ENCODE results near the gene FCHO2.
"Not testable (repeated sequence)": the region's sequence is repeated elsewhere in the genome, so short reads cannot be mapped to it uniquely, and the experiment has no call there.

Gene FCHO2

DNA sequence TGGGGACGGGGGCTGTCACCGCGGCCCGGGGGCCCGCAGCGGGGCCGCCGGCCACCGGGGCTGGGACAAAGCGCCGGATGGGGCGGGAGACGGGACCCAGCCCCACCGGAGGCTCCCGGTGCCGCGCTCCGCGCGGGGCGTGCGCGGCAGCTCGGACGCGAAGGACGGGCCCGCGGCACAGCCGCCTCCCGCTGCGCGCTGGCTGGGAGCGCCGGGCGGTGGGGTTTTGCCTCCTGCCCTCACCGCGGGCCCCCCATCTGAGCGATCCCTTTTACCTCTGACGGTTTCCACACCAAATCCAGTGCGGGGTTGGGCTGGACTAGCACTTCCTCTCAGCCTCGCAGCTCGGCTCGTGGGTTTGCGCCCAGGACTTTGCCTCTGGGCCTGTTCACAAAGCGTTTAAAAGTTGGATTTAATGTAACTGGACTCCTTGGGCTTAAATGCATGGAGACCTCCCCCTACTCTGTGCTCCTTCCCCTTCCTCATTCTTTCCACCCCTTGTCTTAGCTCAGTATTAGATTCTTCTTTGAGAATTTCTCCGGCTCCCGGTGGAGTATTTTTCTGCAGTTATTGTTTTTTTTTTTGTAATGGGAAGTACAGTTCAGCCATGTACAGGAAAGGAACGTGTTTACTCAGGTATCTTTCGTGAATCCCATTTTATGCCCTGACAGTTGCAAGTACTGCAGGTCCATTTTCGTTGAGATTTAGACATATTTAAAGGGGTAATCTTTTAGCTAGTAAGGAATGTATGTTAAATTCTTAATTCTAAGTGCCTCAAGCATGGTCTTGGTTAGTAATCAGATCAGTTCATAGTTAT lies 691 bp downstream of the FCHO2 start:
- peak in 1 of 2 donors; percentile 14 for DNase-seq (ENCODE audit: low read depth in 2 of 2)

DNA sequence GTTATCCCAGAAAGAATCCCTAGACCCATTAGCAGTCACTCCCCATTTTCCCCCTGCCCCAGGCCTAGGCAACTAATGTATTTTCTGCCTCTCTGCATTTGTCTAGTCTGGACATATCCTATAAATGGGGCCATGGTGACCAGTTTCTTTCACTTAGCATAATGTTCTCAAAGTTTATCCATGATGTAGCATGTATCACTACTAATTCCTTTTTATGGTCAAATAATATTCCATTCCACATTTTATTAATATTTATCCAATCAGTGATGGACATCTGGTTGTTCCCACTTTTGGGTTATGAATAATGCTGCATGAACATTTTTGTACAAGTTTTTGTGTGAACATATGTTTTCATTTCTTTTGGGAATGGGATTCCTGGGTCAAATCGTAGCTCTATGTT lies 1.5 kb downstream of the FCHO2 start:
- no peak for DNase-seq (ENCODE audit: low read depth in 2 of 2)

DNA sequence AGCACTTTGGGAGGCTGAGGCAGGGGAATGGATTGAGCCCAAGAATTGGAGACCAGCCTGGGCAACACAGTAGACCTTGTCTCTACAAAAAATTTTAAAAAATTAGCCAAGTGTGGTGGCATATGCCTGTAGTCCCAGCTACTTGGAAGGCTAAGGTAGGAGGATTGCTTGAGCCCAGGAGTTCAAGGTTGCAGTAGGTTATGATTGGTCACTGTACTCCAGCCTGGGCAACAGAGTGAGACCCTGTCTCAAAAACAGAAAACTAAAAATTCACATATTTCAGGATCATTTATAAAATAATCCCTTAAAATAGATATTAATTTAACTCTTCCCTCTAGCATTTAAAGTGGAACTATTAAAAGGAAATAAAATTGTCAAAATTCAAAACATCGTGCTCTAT lies 3.4 kb downstream of the FCHO2 start:
- no peak for DNase-seq (ENCODE audit: low read depth in 2 of 2)

DNA sequence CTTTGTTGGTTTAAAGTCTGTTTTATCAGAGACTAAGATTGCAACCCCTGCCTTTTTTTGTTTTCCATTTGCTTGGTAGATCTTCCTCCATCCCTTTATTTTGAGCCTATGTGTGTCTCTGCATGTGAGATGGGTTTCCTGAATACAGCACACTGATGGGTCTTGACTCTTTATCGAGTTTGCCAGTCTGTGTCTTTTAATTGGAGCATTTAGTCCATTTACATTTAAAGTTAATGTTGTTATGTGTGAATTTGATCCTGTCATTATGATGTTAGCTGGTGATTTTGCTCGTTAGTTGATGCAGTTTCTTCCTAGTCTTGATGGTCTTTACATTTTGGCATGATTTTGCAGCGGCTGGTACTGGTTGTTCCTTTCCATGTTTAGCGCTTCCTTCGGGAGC lies 18.6 kb downstream of the FCHO2 start:
- DNase-seq (ENCODE audit: low read depth in 2 of 2) = not testable (repeated sequence)

DNA sequence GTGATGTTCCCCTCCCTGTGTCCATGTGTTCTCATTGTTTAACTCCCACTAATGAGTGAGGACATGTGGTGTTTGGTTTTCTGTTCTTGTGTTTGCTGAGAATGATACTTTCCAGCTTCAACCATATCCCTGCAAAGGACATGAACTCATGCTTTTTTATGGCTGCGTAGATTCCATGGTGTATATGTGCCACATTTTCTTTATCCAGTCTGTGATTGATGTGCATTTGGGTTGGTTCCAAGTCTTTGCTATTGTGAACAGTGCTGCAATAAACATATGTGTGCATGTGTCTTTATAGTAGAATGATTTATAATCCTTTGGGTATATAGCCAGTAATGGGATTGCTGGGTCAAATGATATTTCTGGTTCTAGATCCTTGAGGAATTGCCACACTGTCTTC lies 21.0 kb downstream of the FCHO2 start:
- DNase-seq (ENCODE audit: low read depth in 2 of 2) = not testable (repeated sequence)

DNA sequence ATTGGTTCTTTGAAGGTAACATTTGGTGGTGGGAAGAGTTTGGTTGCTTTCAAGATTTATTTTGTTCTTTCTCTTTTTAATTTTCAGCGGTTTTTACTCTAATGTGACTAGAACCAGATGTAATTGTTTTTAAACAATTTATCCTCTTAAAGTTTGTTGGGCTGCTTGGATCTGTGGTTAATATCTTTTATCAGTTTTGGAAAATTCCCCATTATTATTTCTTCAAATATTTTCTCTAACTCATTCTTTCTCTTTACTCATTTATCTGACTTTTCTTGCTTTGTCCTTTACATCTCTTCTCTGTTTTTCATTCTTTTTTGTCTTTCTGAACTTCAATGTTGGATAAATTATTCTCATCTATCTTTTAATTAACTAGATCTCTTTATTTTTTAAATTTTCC lies 29.9 kb downstream of the FCHO2 start:
- DNase-seq (ENCODE audit: low read depth in 2 of 2) = no peak

DNA sequence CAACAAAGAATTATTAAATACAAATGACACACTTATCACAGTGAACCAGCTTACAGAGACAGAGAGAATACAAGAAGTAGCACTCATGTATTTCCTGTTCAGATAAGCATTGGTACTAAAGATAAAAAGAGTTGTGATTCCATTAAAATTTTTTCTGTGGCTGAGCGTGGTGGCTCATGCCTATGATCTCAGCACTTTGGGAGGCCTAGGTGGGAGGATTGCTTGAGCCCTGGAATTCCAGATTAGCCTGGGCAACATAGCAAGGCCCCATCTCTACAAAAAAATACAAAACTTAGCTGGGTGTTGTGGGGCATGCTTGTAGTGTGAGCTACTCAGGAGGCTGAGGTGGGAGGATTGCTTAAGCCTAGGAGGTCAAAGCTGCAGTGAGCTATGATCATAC lies 32.9 kb downstream of the FCHO2 start:
- no peak for DNase-seq (ENCODE audit: low read depth in 2 of 2)

DNA sequence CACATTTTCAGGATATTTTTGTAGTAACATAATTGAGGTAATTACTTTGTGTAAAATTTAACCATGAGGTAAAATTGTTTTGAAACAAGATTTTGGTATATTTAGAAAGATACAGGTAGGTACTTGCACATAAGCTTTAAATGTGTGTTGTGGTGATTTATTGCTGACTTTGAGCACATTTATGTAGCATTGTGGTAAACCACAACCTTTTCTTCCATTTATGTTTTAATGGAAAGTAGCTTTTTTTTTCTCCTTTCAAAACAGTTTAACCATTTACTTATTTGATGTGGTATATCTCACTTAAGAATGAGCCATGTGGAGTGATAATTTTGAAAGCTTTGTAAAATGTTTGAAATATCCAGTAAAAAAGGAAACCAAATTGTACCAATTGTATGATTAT lies 35.6 kb downstream of the FCHO2 start:
- no peak for DNase-seq (ENCODE audit: low read depth in 2 of 2)

DNA sequence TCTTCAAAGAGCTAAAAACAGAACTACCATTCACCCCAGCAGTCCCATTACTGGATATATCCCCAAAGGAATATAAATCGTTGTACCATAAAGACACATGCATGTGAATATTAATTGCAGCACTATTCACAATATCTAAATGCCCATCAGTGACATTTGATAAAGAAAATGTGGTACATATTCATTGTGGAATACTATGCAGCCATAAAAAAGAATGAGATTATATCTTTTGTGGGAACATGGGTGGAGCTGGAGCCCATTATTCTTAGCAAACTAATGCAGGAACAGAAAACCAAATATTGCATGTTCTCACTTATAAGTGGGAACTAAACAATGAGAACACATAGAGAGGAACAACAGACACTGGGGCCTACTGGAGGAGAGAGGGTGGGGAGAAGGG lies 38.7 kb downstream of the FCHO2 start:
- no peak for DNase-seq (ENCODE audit: low read depth in 2 of 2)

DNA sequence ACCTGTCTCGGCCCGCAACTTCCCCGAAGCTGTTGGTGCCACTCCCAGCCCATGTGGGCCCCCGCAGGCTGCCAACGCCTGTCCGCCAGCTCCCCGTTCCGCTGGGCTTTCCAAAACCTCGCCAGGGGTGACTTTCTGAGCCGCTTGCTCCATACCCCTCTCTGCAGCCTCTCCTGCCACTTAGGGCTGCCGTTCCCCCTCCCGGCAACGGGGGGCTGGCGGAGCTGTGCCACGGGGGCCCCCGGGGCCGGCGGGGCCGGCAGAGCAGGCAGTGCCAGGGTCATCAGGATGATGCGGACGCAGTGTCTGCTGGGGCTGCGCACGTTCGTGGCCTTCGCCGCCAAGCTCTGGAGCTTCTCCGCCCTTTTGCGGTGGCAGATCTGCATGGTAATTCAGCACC lies 40.8 kb downstream of the FCHO2 start:
- no peak for DNase-seq (ENCODE audit: low read depth in 2 of 2)

DNA sequence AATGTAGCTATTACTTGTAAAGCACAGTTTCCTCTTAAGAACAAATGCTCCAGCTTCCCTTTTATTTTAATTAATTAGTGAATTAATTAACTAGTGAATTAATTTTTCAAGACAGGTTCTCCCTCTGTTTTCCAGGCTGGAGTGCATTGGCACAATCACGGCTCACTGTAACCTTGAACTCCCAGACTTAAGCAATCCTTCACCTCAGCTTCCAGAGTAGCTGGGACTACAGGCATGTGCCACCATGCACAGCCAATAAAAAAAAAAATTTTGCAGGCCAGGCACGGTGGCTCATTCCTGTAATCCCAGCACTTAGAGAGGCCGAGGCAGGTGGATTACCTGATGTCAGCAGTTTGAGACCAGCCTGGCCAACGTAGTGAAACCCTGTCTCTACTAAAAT lies 44.1 kb downstream of the FCHO2 start:
- DNase-seq (ENCODE audit: low read depth in 2 of 2) = no peak

DNA sequence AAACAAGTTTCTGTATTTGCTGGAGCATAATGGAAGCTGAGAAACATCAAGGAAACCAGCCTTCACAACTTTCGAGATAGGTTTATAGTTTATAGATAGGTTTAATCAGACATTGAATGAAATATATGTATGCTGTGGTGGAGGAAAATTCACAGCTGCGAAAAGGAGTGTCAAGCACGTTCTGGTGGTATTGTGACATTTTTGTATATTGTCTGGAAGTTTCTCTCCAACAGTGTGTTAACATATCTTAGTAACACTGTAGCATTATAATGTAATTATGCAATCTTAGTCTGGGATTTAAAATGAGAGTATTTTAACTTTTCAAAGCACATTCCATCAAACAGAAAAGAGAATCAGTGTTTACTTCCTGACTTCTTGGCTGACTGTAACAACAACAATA lies 50.0 kb downstream of the FCHO2 start:
- DNase-seq (ENCODE audit: low read depth in 2 of 2) = no peak

DNA sequence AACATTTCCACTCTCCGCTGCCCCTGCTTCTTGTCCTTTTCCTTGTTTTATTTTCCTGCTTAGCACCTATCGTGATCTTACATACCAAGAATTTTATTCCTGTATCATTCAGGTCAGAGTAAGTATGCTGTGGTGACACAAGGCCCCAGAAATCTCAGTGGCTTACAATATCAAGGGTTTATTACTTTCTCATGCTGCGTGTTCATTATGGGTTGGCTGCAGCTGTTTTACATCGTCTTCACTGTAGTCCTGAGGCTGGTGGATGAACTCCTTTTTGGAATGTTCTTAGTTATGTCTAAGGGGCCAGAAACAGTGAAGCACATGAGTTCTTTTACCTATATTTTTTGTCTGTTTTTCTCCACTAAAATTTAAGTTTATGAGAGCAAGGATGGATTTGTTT lies 51.2 kb downstream of the FCHO2 start:
- no peak for DNase-seq (ENCODE audit: low read depth in 2 of 2)

DNA sequence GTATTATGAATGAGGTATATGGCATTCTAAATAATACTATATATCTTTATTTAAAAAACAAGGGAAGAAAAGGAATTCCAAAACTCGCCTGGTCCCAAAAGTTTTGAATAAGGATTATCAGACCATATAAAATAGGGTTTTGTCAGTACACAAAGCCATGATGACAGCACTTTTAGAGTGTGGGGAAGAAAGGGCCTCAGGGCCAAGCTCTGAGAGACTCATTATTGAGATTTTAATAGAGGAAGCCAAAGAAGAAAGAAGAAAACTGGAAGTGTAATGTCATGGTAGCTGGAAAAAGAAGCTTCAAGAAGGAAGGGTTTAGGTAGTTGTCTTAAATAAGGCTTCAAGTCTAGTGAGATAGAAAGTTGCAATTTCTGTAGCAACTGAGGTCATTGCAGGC lies 53.0 kb downstream of the FCHO2 start:
- DNase-seq (ENCODE audit: low read depth in 2 of 2) = no peak

DNA sequence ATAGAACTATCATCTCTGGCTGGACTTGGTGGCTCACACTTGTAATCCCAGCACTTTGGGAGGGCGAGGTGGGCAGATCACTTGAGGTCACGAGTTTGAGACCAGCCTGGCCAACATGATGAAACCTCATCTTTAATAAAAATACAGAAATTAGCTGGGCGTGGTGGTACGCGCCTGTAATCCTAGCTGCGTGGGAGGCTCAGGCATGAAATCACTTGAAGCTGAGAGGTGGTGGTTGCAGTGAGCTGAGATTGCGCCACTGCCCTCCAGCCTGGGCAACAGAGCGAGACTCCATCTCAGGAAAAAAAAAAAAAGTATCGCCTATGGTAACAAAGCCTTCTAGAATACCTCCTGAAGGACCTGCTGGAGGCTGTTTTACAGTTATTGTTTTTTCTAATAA lies 55.8 kb downstream of the FCHO2 start:
- DNase-seq (ENCODE audit: low read depth in 2 of 2) = not testable (repeated sequence)

DNA sequence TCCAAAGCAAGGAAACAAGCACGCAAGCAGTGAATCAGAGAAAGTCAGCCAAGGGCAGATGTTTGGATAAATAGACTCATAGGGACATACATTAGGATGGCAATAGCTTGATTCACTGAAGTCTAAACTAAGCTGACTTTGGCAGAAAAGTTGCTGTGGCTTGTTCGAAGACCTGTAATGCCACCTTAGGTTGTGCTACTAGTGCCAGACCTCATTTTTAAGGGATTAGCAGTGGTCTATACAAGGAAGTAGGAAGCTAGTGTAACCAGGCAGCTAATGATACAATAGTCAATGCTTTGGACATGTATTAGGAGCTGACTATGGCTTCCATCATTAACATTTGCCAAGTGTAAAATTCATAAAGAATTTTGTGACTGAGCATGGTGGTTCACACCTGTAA lies 63.1 kb downstream of the FCHO2 start:
- no peak for DNase-seq (ENCODE audit: low read depth in 2 of 2)

DNA sequence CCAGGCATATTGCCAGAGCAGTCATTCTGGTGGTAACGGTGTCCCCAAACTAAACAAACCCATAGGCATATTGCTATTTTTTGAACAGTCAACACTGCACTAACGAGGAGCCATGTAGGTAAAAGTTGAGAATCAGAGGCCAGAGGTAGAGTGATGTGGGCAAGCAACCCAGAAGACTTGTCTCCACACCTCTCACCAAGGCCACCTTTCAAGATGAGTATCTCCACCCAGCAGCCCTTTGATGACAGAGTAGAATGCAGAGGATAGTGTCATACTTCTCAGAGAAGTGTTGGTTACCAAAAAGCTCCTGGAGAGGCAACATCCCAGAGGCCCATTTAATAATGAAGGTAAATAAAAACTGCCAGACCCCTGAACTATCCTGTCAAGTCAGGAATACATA lies 63.9 kb downstream of the FCHO2 start:
- DNase-seq (ENCODE audit: low read depth in 2 of 2) = no peak

DNA sequence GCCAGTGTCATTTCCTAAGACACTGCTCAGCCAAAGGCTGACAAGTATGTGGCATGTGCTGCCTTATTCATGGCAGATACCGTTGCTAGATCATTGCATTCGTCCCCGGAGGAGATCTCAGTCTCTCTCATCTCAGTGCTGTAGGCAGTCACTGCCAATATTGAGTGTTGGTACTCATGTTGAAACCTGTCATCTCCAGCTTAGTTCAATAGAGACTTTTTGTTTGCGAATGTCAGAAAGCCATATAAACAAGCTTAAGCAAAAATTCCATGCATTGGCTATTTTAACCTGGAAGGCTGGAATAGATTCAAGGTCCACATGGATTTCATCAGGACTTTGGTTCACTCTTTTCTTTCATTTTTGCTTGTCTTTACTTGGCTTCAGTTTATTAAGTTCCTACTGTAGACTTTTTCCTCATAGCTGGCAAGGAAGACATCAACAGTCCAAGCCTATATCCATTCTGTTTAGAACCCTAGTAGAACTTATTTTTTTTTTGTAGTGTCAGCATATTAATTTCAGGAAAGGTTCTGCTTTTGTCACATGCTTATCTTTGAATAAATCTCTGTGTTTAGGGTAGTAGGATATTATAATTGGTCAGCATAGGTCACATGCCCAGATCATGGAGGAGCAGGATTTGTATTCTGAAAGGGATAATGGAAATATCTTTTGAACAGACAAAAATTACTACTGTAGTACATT lies 66.8 kb downstream of the FCHO2 start:
- no peak for DNase-seq (ENCODE audit: low read depth in 2 of 2)

DNA sequence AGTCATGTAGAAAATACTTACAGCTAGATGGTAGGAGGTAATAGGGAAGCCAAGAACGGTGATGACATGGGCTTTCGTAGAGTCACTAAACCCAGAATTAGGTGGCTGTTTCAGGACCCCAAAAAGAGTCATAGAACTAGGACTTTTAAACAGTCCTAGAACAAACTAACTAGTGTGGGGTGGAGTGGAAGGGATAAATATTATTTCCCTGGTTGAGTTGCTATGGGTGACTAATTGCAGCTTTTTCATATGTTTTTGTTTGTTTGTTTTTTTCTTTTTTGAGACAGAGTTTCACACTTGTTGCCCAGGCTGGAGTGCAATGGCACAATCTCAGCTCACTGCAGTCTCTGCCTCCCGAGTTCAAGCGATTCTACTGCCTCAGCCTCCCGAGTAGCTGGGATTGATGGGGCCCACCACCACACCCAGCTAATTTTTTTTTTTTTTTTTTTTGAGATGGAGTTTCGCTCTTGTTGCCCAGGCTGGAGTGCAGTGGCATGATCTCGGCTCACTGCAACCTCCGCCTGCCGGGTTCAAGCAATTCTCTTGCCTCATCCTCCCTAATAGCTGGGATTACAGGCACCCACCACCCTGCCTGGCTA lies 69.2 kb downstream of the FCHO2 start:
- DNase-seq (ENCODE audit: low read depth in 2 of 2) = not testable (repeated sequence)

DNA sequence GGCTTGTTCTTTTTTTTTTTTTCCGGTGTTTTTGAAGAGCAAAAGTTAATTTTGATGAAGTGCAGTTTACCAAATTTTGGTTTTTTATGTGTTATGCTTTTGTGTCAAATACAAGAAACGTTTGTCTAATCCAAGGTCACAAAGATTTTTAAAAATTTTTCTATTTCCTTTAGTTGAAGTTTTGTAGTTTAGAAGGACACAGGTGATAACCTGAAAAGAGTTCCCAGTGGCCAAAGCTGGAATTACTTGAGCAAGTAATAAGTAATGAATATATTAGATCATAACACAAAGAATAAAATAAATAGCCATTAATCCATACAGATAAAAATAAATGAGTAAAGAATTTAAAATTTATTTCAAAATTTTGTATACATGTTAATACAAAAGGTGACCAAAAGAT lies 71.5 kb downstream of the FCHO2 start:
- no peak for DNase-seq (ENCODE audit: low read depth in 2 of 2)

DNA sequence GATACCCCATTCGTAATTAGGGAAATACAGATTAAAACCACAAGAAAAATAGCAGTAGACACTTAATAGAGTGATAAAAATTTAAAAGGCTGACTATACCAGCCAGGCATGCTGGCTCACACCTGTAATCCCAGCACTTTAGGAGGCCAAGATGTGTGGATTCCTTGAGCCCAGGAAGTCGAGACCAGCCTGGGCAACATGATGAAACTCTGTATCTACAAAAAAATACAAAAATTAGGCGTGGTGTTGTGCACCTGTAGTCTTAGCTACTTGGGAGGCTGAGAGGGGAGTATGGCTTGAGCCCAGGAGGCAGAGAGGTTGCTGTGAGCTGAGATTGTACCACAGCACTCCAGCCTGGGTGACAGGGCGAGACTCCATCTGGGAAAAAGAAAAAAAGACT lies 72.0 kb downstream of the FCHO2 start:
- no peak for DNase-seq (ENCODE audit: low read depth in 2 of 2)

DNA sequence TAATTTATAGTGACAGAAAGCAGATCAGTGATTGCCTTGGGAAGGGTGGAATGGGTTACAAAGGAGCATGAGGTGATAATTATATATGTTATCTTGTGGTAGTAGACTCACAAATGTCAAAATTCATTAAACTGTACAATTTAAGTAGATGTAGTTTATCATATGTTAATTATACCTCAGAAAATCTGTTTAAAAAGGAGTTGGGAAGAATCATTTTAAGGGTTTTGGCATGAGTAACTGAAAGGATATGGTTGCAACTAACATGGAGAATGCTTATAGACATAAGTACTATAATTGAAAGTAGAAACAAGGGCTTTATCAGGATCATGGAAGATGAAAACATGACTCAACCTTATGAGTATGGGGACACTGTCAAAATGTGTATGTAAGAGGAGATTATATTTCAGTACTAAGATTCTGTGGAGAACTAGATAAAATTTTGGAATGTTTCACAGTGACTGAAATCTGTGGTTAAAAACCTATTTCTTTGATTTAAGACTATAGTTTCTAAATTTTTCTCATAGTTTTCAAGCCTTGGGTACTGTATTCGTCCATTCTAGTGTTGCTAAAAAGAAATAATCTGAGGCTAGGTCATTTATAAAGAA lies 73.3 kb downstream of the FCHO2 start:
- no peak for DNase-seq (ENCODE audit: low read depth in 2 of 2)

DNA sequence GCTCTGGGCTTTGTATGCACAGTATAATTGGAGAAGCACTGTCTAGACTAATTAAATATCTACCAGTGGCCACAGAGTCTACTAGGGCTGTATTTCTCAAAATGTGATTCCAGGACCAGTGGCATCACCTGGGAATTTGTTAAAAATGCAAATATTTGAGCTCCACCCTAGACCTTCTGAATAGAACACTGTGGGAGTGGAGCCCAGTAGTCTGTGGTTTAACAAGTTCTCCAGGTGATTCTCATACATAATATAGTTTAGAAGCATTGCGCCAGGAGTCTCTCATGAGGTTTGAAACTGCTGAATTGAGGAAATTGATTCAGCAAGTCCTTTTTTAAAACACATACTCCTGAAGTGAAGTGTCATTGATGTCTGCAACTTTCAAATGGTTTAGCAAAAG lies 74.7 kb downstream of the FCHO2 start:
- DNase-seq (ENCODE audit: low read depth in 2 of 2) = no peak

Data from stimulated activated CD4-positive, alpha-beta T cell treated with anti-CD3 and anti-CD28 coated beads, Interleukin-4, amount 100 ng/mL, for 48 hours (primary cell).